GM12878 (cell line): ENCODE measurements around the gene SDCCAG8. TPM values are rescaled to one million over a fixed set of nuclear protein-coding genes. Genes with fewer than 3 reads are reported as not detected.
"Not testable (repeated sequence)": the region's sequence is repeated elsewhere in the genome, so short reads cannot be mapped to it uniquely, and the experiment has no call there.

Source experiments
- ATAC-seq: fragments of 200-7000 bp; cut with Tn5 transposase; 3 replicates; pipeline ENCODE4 v1.9.1; 2020; ENCODE audit warnings: mild to moderate bottlenecking, moderate library complexity
- BruUV-seq: library from RNA; stranded (reverse); fragments of 400-500 nt; replicated peaks from 2 replicates; lab custom pipeline; 2021; lab: Mats Ljungman, UMichigan
- CTCF ChIA-PET: fragments of 300-600 bp; sonication (Branson Sonifier 250); formaldehyde crosslinking; extraction: SDS; loops from one replicate; lab custom pipeline; 2021; ENCODE audit warnings: inconsistent platforms; lab: Yijun Ruan, JAX
- POLR2A ChIA-PET: fragments of 350-600 bp; formaldehyde crosslinking; extraction: SDS; loops from one replicate; lab custom pipeline; 2021; ENCODE audit warnings: inconsistent platforms; lab: Charles Lee
- RAD21 ChIA-PET: fragments of 300-600 bp; sonication (Branson Sonifier 250); formaldehyde crosslinking; loops from one replicate; lab custom pipeline; 2023; ENCODE audit warnings: antibody characterized with exemption; ENCODE audit not compliant: unreplicated experiment; lab: Charles Lee
- SMC1A ChIA-PET: fragments of 300-600 bp; sonication (Branson Sonifier 250); formaldehyde crosslinking; loops from one replicate; lab custom pipeline; 2023; ENCODE audit not compliant: unreplicated experiment, uncharacterized antibody; lab: Charles Lee
- DNase-seq: peaks from one replicate; pipeline ENCODE4 v3.0.0-alpha.2; 2011; ENCODE audit warnings: low read depth, low spot score
- FAIRE-seq: peaks from 3 replicates; lab custom pipeline; 2011; peaks lifted over from hg19 to GRCh38; lab: Jason Lieb, UNC
- H2AFZ ChIP-seq: 2 replicates; pipeline ENCODE4 v1.6.0; 2011; ENCODE audit warnings: low read depth, low read length, control low read depth; ENCODE audit not compliant: control insufficient read depth
- H3K27ac ChIP-seq: 2 replicates; pipeline ENCODE4 v1.5.1; 2011; ENCODE audit warnings: control low read depth; ENCODE audit not compliant: control insufficient read depth, insufficient read depth
- H3K27me3 ChIP-seq, 2 experiments: replicated peaks in 1 of 2; 2 replicates each; pipeline versions ENCODE4 v1.6.0 to v1.6.1; 2011; ENCODE audit warnings: low read length in 1 of 2; ENCODE audit not compliant: control insufficient read depth in 2 of 2, insufficient read depth in 2 of 2
- H3K36me3 ChIP-seq, 2 experiments: 2 replicates each; pipeline ENCODE4 v1.5.1; 2011; ENCODE audit warnings: low read length in 1 of 2; ENCODE audit not compliant: control insufficient read depth in 2 of 2, insufficient read depth in 2 of 2
- H3K4me1 ChIP-seq: 2 replicates; pipeline ENCODE4 v1.6.1; 2011; ENCODE audit warnings: mild to moderate bottlenecking, low read length, moderate library complexity, mixed read lengths; ENCODE audit not compliant: control insufficient read depth, insufficient read depth
- H3K4me2 ChIP-seq: 2 replicates; pipeline ENCODE4 v1.6.0; 2011; ENCODE audit warnings: control low read depth; ENCODE audit not compliant: control insufficient read depth, insufficient read depth
- H3K4me3 ChIP-seq: fragments of 200-600 bp; sonication (generic); 2 replicates; pipeline ENCODE4 v1.5.1; 2016
- H3K79me2 ChIP-seq: 2 replicates; pipeline ENCODE4 v1.6.0; 2011; ENCODE audit warnings: low read length; ENCODE audit not compliant: control insufficient read depth, insufficient read depth
- H3K9ac ChIP-seq: 2 replicates; pipeline ENCODE4 v1.8.0; 2011; ENCODE audit warnings: low read length, control low read depth, mixed read lengths; ENCODE audit not compliant: control insufficient read depth, insufficient read depth
- H3K9me3 ChIP-seq: replicated peaks from 3 replicates; pipeline ENCODE4 v1.5.1; 2011; ENCODE audit warnings: mild to moderate bottlenecking, low read length; ENCODE audit not compliant: control insufficient read depth, insufficient read depth
- H4K20me1 ChIP-seq: 2 replicates; pipeline ENCODE4 v1.6.0; 2011; ENCODE audit not compliant: control insufficient read depth, insufficient read depth
- CHD4 ChIP-seq: fragments of 200-600 bp; sonication (generic); IDR thresholded peaks from 2 replicates; pipeline ENCODE4 v1.6.1; 2016; ENCODE audit warnings: mild to moderate bottlenecking
- YY1 ChIP-seq: IDR thresholded peaks from 2 replicates; pipeline ENCODE4 v1.6.1; 2011; ENCODE audit warnings: low read depth, mild to moderate bottlenecking, low read length
- WGBS: methylation state at CpG from one replicate; pipeline ENCODE4 v1.1.6; 2016; ENCODE audit warnings: low lambda C conversion rate; ENCODE audit not compliant: insufficient replicate concordance, insufficient coverage; ENCODE audit errors: missing lambda C conversion rate; 5-methylcytosine and 5-hydroxymethylcytosine counted together
- in situ Hi-C: fragments of 300-500 bp; cut with MboI; formaldehyde crosslinking; loops from 9 replicates; pipeline ENCODE4 v1.14.3; 2018; ENCODE audit warnings: mixed read lengths
- intact Hi-C: fragments of 100-400 bp; cut with micrococcal nuclease; formaldehyde crosslinking; loops from one replicate; pipeline ENCODE4 v1.14.2; 2022; ENCODE audit not compliant: unreplicated experiment
- polyA plus RNA-seq, 11 experiments: library from polyadenylated mRNA; depleted of rRNA in 4 of 11; unstranded in 6 of 11; stranded (reverse) in 5 of 11; fragments of >200 nt; fragmentation: Nextera tagmentation in 4 of 11; fragmentation: Illumina TruSeq in 1 of 11; extraction: Ambion mirVana in 4 of 11; extraction: Trizol in 1 of 11; gene quantifications; 1 replicate in 1 of 11; 2 replicates in 10 of 11; pipeline versions ENCODE4 v1.2.1 to v1.2.3, GENCODE V29; 2011 to 2016; ENCODE audit warnings: inconsistent platforms in 2 of 11, missing spikeins in 2 of 11, low read depth in 1 of 11
- total RNA-seq, 4 experiments: library from RNA; depleted of rRNA in 3 of 4; stranded (reverse); fragments of >200 nt in 3 of 4; fragmentation: Illumina TruSeq in 1 of 4; extraction: Trizol in 1 of 4; gene quantifications; 2 replicates each; pipeline versions ENCODE4 v1.2.1 to v1.2.3, GENCODE V29; 2013 to 2021
- TF ChIP-seq, protein P1 (sequence below), 3 experiments: IDR thresholded peaks in 2 of 3; conservative IDR thresholded peaks in 1 of 3; 2 replicates each; pipeline ENCODE4 v1.5.1; 2011; ENCODE audit warnings: low read depth in 3 of 3, low read length in 3 of 3, mild to moderate bottlenecking in 3 of 3, control low read depth in 2 of 3, moderate library complexity in 2 of 3, inconsistent platforms in 1 of 3, mixed read lengths in 1 of 3; ENCODE audit not compliant: control insufficient read depth in 2 of 3, insufficient read depth in 1 of 3; ENCODE audit errors: extremely low read depth in 1 of 3
- TF ChIP-seq, protein P2 (sequence below): IDR thresholded peaks from 2 replicates; pipeline ENCODE4 v1.6.1; 2011; ENCODE audit warnings: low read depth, mild to moderate bottlenecking, low read length, moderate library complexity, borderline replicate concordance; ENCODE audit errors: extremely low read depth
- TF ChIP-seq, protein P3 (sequence below): IDR thresholded peaks from 2 replicates; pipeline ENCODE4 v1.6.1; 2011; ENCODE audit warnings: borderline replicate concordance, low read depth, mild to moderate bottlenecking, moderate library complexity, mixed read lengths, low read length; ENCODE audit not compliant: insufficient read depth; ENCODE audit errors: extremely low read length

The SDCCAG8 gene
- total and polyA plus RNA-seq, 10 of the 15 experiments (the other 5 are each of a cell fraction or from before 2014, with no cell fraction given): 15.0 to 25.6 (median 20.6) TPM

DNA sequence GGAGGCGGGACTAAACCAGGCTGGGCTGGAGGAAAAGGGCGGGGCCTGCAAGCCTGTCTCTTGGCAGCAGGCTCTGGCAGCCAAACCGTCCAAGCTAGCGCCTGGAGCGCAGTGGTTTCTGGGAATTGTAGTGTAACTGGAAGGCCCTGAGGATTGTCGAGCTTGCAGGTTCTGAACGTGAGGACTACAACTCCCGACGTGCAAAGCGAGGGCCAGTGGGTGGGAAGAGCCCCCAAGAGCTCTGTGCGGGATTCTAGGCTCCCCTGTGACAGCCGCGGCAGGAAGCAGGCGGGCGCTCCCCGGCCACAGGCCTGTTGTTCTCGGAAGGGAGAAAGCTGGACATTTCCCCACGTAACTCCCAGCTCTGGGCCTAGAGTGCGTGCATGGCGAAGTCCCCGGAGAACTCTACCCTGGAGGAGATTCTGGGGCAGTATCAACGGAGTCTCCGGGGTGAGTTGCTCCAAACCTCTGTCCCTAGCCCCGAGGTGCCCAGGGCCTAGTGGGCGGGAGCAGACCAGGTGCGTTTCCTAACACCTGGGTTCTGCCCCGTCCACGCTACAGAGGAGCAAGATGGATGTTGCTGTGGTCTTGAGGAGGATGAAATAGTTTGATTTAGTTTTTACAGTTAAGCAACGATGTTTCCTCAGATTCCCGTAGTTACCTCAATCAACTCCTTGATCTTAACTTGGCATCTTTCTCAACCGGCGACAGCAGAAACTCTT is at the start of gene SDCCAG8 (continued):
- TF ChIP-seq, protein P1, sequence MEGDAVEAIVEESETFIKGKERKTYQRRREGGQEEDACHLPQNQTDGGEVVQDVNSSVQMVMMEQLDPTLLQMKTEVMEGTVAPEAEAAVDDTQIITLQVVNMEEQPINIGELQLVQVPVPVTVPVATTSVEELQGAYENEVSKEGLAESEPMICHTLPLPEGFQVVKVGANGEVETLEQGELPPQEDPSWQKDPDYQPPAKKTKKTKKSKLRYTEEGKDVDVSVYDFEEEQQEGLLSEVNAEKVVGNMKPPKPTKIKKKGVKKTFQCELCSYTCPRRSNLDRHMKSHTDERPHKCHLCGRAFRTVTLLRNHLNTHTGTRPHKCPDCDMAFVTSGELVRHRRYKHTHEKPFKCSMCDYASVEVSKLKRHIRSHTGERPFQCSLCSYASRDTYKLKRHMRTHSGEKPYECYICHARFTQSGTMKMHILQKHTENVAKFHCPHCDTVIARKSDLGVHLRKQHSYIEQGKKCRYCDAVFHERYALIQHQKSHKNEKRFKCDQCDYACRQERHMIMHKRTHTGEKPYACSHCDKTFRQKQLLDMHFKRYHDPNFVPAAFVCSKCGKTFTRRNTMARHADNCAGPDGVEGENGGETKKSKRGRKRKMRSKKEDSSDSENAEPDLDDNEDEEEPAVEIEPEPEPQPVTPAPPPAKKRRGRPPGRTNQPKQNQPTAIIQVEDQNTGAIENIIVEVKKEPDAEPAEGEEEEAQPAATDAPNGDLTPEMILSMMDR (IDR thresholded peaks at IDR 0.05 in 2 of 3, conservative IDR thresholded peaks at IDR 0.05 in 1 of 3; ENCODE audit: control insufficient read depth in 2 of 3, extremely low read depth in 1 of 3, insufficient read depth in 1 of 3, low read depth in 3 of 3, low read length in 3 of 3): no peak
- TF ChIP-seq YY1: peak; percentile 50; the same call in 1 of the 2 replicates
- TF ChIP-seq CHD4: no peak
- TF ChIP-seq, protein P2, sequence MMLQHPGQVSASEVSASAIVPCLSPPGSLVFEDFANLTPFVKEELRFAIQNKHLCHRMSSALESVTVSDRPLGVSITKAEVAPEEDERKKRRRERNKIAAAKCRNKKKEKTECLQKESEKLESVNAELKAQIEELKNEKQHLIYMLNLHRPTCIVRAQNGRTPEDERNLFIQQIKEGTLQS: no peak
- TF ChIP-seq, protein P3, sequence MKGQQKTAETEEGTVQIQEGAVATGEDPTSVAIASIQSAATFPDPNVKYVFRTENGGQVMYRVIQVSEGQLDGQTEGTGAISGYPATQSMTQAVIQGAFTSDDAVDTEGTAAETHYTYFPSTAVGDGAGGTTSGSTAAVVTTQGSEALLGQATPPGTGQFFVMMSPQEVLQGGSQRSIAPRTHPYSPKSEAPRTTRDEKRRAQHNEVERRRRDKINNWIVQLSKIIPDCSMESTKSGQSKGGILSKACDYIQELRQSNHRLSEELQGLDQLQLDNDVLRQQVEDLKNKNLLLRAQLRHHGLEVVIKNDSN: no peak

DNA sequence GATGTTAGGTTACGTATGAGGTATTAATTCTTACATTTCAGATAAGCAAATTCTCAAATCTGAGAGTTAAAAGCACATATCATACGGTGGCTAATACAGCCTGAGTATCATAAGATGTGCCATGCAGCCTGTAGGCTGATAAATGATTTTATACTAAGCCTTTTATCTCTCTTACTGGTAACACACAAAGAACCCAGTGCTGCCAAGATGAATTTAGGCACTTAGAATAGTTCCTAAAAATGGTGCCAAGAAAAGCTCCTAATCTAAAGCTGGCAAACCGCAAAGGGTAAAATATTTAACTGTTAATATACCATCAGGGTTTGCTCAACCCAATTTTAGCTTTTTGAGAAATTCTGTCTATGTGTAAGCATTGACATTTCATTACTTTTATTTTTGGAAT is 43.9 kb upstream of the SDCCAG8 start:
- RAD21 ChIA-PET, FAIRE-seq, H3K79me2 ChIP-seq, BruUV-seq, H3K27me3 ChIP-seq, H3K4me3 ChIP-seq, H3K36me3 ChIP-seq, intact Hi-C loops, POLR2A ChIA-PET, SMC1A ChIA-PET, in situ Hi-C loops, H3K27ac ChIP-seq, H2AFZ ChIP-seq, DNase-seq, CTCF ChIA-PET, H3K9ac ChIP-seq, H3K9me3 ChIP-seq, H3K4me2 ChIP-seq, ATAC-seq, H4K20me1 ChIP-seq, H3K4me1 ChIP-seq: not testable (repeated sequence)
- whole genome bisulfite sequencing: 100% methylated on average over 2 of the region's 3 CpGs
